B cell (primary cell): ENCODE measurements around the gene CCM2. TPM values are rescaled to one million over a fixed set of nuclear protein-coding genes. Genes with fewer than 3 reads are reported as not detected.

ENCODE experiments used
- ATAC-seq: fragments of 200-7000 bp; cut with Tn5 transposase; one replicate; pipeline ENCODE4 v1.10.0; 2021; ENCODE audit warnings: low read depth, mild to moderate bottlenecking, moderate number of reproducible peaks, moderate library complexity
- CTCF ChIA-PET: fragments of 350-600 bp; sonication (Branson Sonifier 250); formaldehyde crosslinking; loops from one replicate; lab custom pipeline; 2021; ENCODE audit warnings: antibody characterized with exemption, inconsistent platforms; lab: Charles Lee
- POLR2A ChIA-PET: fragments of 350-600 bp; sonication (Branson Sonifier 250); formaldehyde crosslinking; loops from one replicate; lab custom pipeline; 2021; ENCODE audit warnings: antibody characterized with exemption; lab: Charles Lee
- DNase-seq: peaks from one replicate; pipeline ENCODE4 v3.0.0; 2013
- H2AFZ ChIP-seq: 2 replicates; pipeline ENCODE4 v1.6.1; 2012; ENCODE audit warnings: mild to moderate bottlenecking, low read depth, low read length; ENCODE audit not compliant: insufficient read depth, poor library complexity, severe bottlenecking
- H3K27ac ChIP-seq, 2 donors: 1 replicate in 1 of 2; 2 replicates in 1 of 2; pipeline ENCODE4 v1.5.1; 2012 to 2013; ENCODE audit warnings: low read length in 2 of 2, mild to moderate bottlenecking in 2 of 2, moderate library complexity in 1 of 2
- H3K27me3 ChIP-seq, 4 experiments: fragments of 200-600 bp in 1 of 4; sonication (generic) in 1 of 4; replicated peaks in 1 of 4; 1 replicate in 2 of 4; 2 replicates in 2 of 4; pipeline versions ENCODE4 v1.6.1 to v1.7.0; 2013 to 2016; ENCODE audit warnings: low read length in 3 of 4, mild to moderate bottlenecking in 2 of 4, mixed read lengths in 1 of 4, moderate library complexity in 1 of 4; ENCODE audit not compliant: insufficient read depth in 4 of 4, control insufficient read depth in 3 of 4; ENCODE audit errors: control extremely low read depth in 1 of 4
- H3K36me3 ChIP-seq, 2 experiments: replicated peaks in 1 of 2; 1 replicate in 1 of 2; 2 replicates in 1 of 2; pipeline versions ENCODE4 v1.6.1 to v1.7.1; 2013; ENCODE audit warnings: low read length in 1 of 2; ENCODE audit not compliant: insufficient read depth in 2 of 2, control insufficient read depth in 1 of 2; ENCODE audit errors: control extremely low read depth in 1 of 2, extremely low read depth in 1 of 2
- H3K4me1 ChIP-seq, 2 donors: fragments of 200-600 bp in 1 of 2; sonication (generic) in 1 of 2; 1 replicate in 1 of 2; 2 replicates in 1 of 2; pipeline versions ENCODE4 v1.5.1 to v1.6.1; 2013 to 2017; ENCODE audit warnings: low read length in 2 of 2; ENCODE audit not compliant: control insufficient read depth in 2 of 2, insufficient read depth in 2 of 2
- H3K4me2 ChIP-seq: replicated peaks from 2 replicates; pipeline ENCODE3; 2012; ENCODE audit warnings: mild to moderate bottlenecking, low read depth, low read length; ENCODE audit not compliant: poor library complexity, severe bottlenecking
- H3K4me3 ChIP-seq, 5 experiments: fragments of 200-600 bp in 1 of 5; sonication (generic) in 1 of 5; 1 replicate in 3 of 5; 2 replicates in 2 of 5; pipeline versions ENCODE4 v1.5.1 to v1.7.0; 2011 to 2016; ENCODE audit warnings: low read length in 4 of 5, mild to moderate bottlenecking in 4 of 5, low read depth in 2 of 5, control low read depth in 1 of 5, moderate library complexity in 1 of 5; ENCODE audit not compliant: insufficient read depth in 1 of 5; ENCODE audit errors: control extremely low read depth in 1 of 5, extremely low read depth in 1 of 5
- H3K79me2 ChIP-seq: fragments of 200-600 bp; sonication (generic); one replicate; pipeline ENCODE4 v1.6.0; 2016; ENCODE audit warnings: low read length; ENCODE audit not compliant: control insufficient read depth, insufficient read depth
- H3K9ac ChIP-seq: fragments of 200-600 bp; sonication (generic); 2 replicates; pipeline ENCODE4 v1.6.1; 2017; ENCODE audit warnings: mild to moderate bottlenecking, low read length, moderate library complexity
- H3K9me3 ChIP-seq, 3 donors: one replicate each; pipeline versions ENCODE4 v1.6.1 to v1.7.1; 2013; ENCODE audit warnings: low read length in 2 of 3; ENCODE audit not compliant: control insufficient read depth in 2 of 3, insufficient read depth in 1 of 3; ENCODE audit errors: control extremely low read depth in 1 of 3
- H4K20me1 ChIP-seq: 2 replicates; pipeline ENCODE4 v1.6.0; 2012; ENCODE audit warnings: mild to moderate bottlenecking, low read length; ENCODE audit not compliant: insufficient read depth, control insufficient read depth, poor library complexity, severe bottlenecking
- H3K27ac Mint-ChIP-seq: one replicate; pipeline ENCODE4 v1.8.0; 2021; ENCODE audit warnings: mixed read lengths
- H3K27me3 Mint-ChIP-seq: one replicate; pipeline ENCODE4 v1.8.0; 2021; ENCODE audit warnings: mixed read lengths
- H3K4me1 Mint-ChIP-seq: one replicate; pipeline ENCODE4 v1.8.0; 2021; ENCODE audit warnings: mixed read lengths
- H3K4me3 Mint-ChIP-seq: one replicate; pipeline ENCODE4 v1.8.0; 2021; ENCODE audit warnings: mixed read lengths
- H3K9me3 Mint-ChIP-seq: one replicate; pipeline ENCODE4 v1.8.0; 2022; ENCODE audit warnings: mixed read lengths; ENCODE audit not compliant: insufficient read depth
- EZH2 ChIP-seq: IDR thresholded peaks from 2 replicates; pipeline ENCODE4 v1.6.1; 2012; ENCODE audit warnings: borderline replicate concordance, low read depth, mild to moderate bottlenecking, moderate library complexity, low read length; ENCODE audit not compliant: insufficient read depth, poor library complexity, severe bottlenecking
- WGBS: methylation state at CpG from one replicate; pipeline ENCODE4 v1.1.5; 2013; ENCODE audit warnings: missing lambda C conversion rate; ENCODE audit not compliant: insufficient coverage; 5-methylcytosine and 5-hydroxymethylcytosine counted together
- intact Hi-C: fragments of 100-400 bp; cut with micrococcal nuclease; formaldehyde crosslinking; loops from one replicate; pipeline ENCODE4 v1.10.0; 2022
- polyA plus RNA-seq: library from polyadenylated mRNA; depleted of rRNA; stranded (reverse); fragments of >200 nt; gene quantifications from 2 replicates; pipeline ENCODE4 v1.2.3, GENCODE V29; 2012
- total RNA-seq, 2 donors: library from RNA; stranded (reverse); fragments of 120-200 nt in 1 of 2; gene quantifications; 1 replicate in 1 of 2; 2 replicates in 1 of 2; pipeline versions ENCODE4 v1.2.3 to v1.2.4, GENCODE V29; 2013 to 2022
- TF ChIP-seq, protein P1 (sequence below): fragments of 200-600 bp; IDR thresholded peaks from one replicate; pipeline ENCODE4 v1.8.0; 2022; ENCODE audit warnings: antibody characterized with exemption, mild to moderate bottlenecking

Gene CCM2
- total and polyA plus RNA-seq, 2 donors (not counting 1 experiment from before 2014, with no cell fraction given), result 150 to 201 TPM

- H3K9me3 ChIP-seq, result peaks cover 0 to 3% (median 0%) of the 10 kb centered on the region in 3 donors
- no peaks in the 10 kb centered on the region for H3K36me3 ChIP-seq
- WGBS, result 82% methylated on average over 5 of the region's 5 CpGs
- no peak for DNase-seq
- POLR2A ChIA-PET, result no interaction called here
- TF ChIP-seq, protein P1, sequence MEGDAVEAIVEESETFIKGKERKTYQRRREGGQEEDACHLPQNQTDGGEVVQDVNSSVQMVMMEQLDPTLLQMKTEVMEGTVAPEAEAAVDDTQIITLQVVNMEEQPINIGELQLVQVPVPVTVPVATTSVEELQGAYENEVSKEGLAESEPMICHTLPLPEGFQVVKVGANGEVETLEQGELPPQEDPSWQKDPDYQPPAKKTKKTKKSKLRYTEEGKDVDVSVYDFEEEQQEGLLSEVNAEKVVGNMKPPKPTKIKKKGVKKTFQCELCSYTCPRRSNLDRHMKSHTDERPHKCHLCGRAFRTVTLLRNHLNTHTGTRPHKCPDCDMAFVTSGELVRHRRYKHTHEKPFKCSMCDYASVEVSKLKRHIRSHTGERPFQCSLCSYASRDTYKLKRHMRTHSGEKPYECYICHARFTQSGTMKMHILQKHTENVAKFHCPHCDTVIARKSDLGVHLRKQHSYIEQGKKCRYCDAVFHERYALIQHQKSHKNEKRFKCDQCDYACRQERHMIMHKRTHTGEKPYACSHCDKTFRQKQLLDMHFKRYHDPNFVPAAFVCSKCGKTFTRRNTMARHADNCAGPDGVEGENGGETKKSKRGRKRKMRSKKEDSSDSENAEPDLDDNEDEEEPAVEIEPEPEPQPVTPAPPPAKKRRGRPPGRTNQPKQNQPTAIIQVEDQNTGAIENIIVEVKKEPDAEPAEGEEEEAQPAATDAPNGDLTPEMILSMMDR, result no peak
- no peak for TF ChIP-seq EZH2
- no peak overlapping the region for H3K9ac ChIP-seq
- CTCF ChIA-PET, result no interaction called here
- H3K4me3 ChIP-seq, result no peak overlapping the region
- no peak overlapping the region for H3K4me3 Mint-ChIP-seq
- no peaks in the 10 kb centered on the region for H3K9me3 Mint-ChIP-seq
- peaks cover 0 to 18% (median 4%) of the 10 kb centered on the region in 4 experiments for H3K27me3 ChIP-seq
- intact Hi-C loops, result no loop called here
- H3K27ac ChIP-seq, result no peak overlapping the region
- peaks cover 2% of the 10 kb centered on the region for H3K27me3 Mint-ChIP-seq
- no peak overlapping the region for H2AFZ ChIP-seq
- H3K27ac Mint-ChIP-seq, result no peak overlapping the region
- no peaks in the 10 kb centered on the region for H3K79me2 ChIP-seq
- ATAC-seq, result no peak
- H3K4me1 ChIP-seq, result peaks cover 9 to 11% of the 10 kb centered on the region in 2 donors
- H4K20me1 ChIP-seq, result no peaks in the 10 kb centered on the region
- no peak overlapping the region for H3K4me2 ChIP-seq
- peaks cover 8% of the 10 kb centered on the region for H3K4me1 Mint-ChIP-seq
Measured at GRCh38 chr7:45084336-45084735, 84.3 kb downstream of the CCM2 start.

GRCh38 chr7:45084901-45085618 is 85.1 kb downstream of the CCM2 start:
- Mint-ChIP-seq H3K4me3 (no peak overlapping the region), H3K4me1 (peaks cover 14% of the 10 kb centered on the region), H3K9me3 (no peaks in the 10 kb centered on the region), H3K27me3 (peaks cover 9% of the 10 kb centered on the region), H3K27ac (no peak overlapping the region)
- ChIA-PET CTCF (no interaction called here), POLR2A (no interaction called here)
- Histone ChIP-seq H3K4me2 (no peak overlapping the region), H3K4me3 (no peak overlapping the region), H3K27me3 (peaks cover 0 to 25% (median 7%) of the 10 kb centered on the region in 4 experiments), H4K20me1 (no peaks in the 10 kb centered on the region), H3K27ac (no peak overlapping the region), H3K9me3 (peaks cover 0 to 4% (median 0%) of the 10 kb centered on the region in 3 donors), H3K36me3 (no peaks in the 10 kb centered on the region), H3K9ac (no peak overlapping the region), H3K79me2 (no peaks in the 10 kb centered on the region), H2AFZ (no peak overlapping the region), H3K4me1 (peaks cover 14% of the 10 kb centered on the region in 2 donors)
- DNase-seq (no peak), ATAC-seq (no peak)
- TF ChIP-seq EZH2, result no peak
- TF ChIP-seq, protein P1, result no peak
- intact Hi-C loops, result no loop called here
- 84% methylated on average over 21 of the region's 24 CpGs for WGBS
